ENCODE results near the gene WNK1. TPM values are rescaled to one million over a fixed set of nuclear protein-coding genes. Genes with fewer than 3 reads are reported as not detected.

WNK1 gene
- total RNA-seq, 1 donor from 2014 or later = 157 TPM

DNA sequence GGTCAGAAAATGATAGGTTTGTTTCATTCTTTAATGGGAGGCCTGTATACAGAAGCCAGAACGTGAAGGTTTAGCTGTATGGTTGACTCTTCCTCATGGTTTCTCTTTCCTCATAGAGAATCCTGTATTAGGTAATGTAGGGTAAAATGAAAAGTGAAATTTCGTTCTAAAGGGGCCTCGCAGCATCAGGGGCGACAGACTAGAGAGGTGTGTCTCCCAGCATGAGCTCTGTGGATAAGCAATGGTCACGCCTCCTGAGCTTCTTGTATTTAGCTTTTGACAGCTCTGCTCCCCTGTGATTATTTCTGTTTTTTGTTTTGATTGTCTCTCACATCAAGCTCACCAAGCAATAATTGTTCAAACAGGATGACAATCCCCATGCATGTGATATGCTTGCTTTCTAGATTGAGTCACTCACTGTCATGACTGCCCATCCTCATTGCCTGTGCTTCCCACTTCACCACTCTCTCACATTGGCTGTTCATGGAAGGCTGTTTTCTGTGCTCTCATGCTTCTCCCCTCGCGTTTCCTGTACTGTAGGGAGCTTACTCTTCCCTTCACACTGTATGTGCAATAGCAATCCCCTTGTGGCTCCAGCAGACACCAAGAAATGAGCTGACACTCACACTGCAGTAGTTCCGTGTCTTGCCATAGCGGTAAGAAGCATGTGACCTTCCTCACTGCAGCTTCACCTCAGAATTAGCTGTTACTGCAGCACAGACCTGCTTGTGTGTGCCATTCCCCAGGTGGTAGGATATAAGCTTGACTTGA lies 153.1 kb downstream of the WNK1 start:
- Mint-ChIP-seq H3K9me3 (no peaks in the 10 kb centered on the region), H3K4me1 (ENCODE audit: low read depth) (peaks cover 21% of the 10 kb centered on the region), H3K4me3 (ENCODE audit: low read depth) (no peak overlapping the region), H3K27me3 (ENCODE audit: low read depth) (no peaks in the 10 kb centered on the region), H3K36me3 (ENCODE audit: low read depth) (peaks cover 82% of the 10 kb centered on the region), H3K27ac (peak overlapping the region; percentile 47)
- no peak for DNase-seq (ENCODE audit: low spot score)
- intact Hi-C loops (cut with micrococcal nuclease) = no loop called here

- Mint-ChIP-seq H3K4me3 (ENCODE audit: low read depth) (no peak overlapping the region), H3K27ac (no peak overlapping the region), H3K4me1 (ENCODE audit: low read depth) (peaks cover 21% of the 10 kb centered on the region), H3K27me3 (ENCODE audit: low read depth) (no peaks in the 10 kb centered on the region), H3K36me3 (ENCODE audit: low read depth) (peaks cover 79% of the 10 kb centered on the region), H3K9me3 (no peaks in the 10 kb centered on the region)
- intact Hi-C loops (cut with micrococcal nuclease) = no loop called here
- DNase-seq (ENCODE audit: low spot score) = no peak
These were observed 153.7 kb downstream of the WNK1 start for GRCh38 chr12:906062-906585.

DNA sequence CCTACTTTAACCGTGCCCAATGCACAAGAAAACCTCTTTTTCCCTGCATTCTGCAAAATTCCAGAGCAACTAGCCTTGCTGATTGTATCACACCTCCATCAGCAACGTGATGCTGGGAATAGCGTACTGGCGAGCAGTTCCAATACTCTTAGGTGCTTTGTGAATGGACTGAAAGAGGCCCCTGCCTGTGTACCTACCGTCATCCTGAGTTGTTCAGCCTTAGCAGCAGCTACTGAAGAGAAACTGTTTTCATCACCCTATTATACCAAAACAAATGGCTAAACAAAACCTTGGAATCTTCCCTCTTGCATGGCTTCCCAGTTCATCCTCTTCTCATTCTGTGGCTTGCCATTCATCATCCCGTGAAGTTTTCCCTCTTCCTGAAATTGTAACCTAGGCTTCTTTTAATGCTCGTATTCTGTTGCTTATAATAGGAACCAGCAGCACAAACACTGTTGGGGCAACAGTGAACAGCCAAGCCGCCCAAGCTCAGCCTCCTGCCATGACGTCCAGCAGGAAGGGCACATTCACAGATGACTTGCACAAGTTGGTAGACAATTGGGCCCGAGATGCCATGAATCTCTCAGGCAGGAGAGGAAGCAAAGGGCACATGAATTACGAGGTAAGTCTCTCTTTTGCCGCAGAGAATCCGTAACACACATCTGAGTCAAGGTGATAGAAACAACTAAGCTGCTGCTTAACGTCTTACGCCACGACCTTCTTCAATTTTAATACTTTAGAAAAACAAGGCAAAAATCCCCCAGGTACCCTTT lies 155.2 kb downstream of the WNK1 start:
- Mint-ChIP-seq H3K36me3 (ENCODE audit: low read depth) (peaks cover 76% of the 10 kb centered on the region), H3K4me1 (ENCODE audit: low read depth) (peaks cover 21% of the 10 kb centered on the region), H3K27ac (no peak overlapping the region), H3K9me3 (no peaks in the 10 kb centered on the region), H3K27me3 (ENCODE audit: low read depth) (no peaks in the 10 kb centered on the region), H3K4me3 (ENCODE audit: low read depth) (no peak overlapping the region)
- intact Hi-C loops (cut with micrococcal nuclease) = no loop called here
- DNase-seq (ENCODE audit: low spot score) = no peak

- Mint-ChIP-seq H3K4me3 (ENCODE audit: low read depth) (no peak overlapping the region), H3K27ac (no peak overlapping the region), H3K36me3 (ENCODE audit: low read depth) (peaks cover 79% of the 10 kb centered on the region), H3K9me3 (no peaks in the 10 kb centered on the region), H3K27me3 (ENCODE audit: low read depth) (no peaks in the 10 kb centered on the region), H3K4me1 (ENCODE audit: low read depth) (peaks cover 19% of the 10 kb centered on the region)
- intact Hi-C loops (cut with micrococcal nuclease) = no loop called here
- DNase-seq (ENCODE audit: low spot score) = no peak
These were observed 157.5 kb downstream of the WNK1 start for GRCh38 chr12:909861-910260.

- Mint-ChIP-seq H3K27me3 (ENCODE audit: low read depth) (no peaks in the 10 kb centered on the region), H3K4me1 (ENCODE audit: low read depth) (peaks cover 21% of the 10 kb centered on the region), H3K27ac (no peak overlapping the region), H3K4me3 (ENCODE audit: low read depth) (no peak overlapping the region), H3K9me3 (no peaks in the 10 kb centered on the region), H3K36me3 (ENCODE audit: low read depth) (peaks cover 80% of the 10 kb centered on the region)
- no peak for DNase-seq (ENCODE audit: low spot score)
- intact Hi-C loops (cut with micrococcal nuclease) = no loop called here
These were observed 158.0 kb downstream of the WNK1 start for GRCh38 chr12:910416-910815.

DNA sequence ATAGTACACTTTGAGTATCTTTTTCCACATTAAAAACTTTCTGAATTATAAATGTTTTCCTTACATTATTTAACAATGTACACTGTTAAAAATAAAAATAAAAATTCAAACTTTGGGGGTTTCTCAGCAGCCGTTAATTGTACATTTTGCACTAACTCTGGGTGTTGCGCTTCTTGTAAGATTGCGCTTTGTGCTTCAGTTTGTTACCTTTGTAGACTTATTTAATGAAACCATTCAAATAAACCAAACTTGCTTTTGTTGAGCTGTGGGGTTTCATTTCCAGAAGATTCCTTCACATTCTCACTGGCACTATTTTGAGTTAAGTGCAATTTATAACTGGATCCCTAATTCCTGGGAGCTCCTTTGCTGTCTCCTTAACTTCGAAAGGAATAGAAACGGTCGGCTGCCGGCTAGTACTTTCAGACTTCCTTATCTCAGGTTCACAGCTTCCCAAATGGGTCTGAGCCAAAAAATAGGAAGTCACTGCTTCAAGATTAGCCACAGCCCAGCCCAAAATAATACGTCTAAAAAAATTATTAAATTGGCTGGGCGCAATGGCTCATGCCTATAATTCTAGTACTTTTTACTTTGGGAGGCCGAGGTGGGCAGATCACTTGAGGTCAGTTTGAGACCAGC lies 158.9 kb downstream of the WNK1 start:
- Mint-ChIP-seq H3K4me3 (ENCODE audit: low read depth) (no peak overlapping the region), H3K36me3 (ENCODE audit: low read depth) (peaks cover 80% of the 10 kb centered on the region), H3K4me1 (ENCODE audit: low read depth) (peaks cover 14% of the 10 kb centered on the region), H3K9me3 (no peaks in the 10 kb centered on the region), H3K27ac (no peak overlapping the region), H3K27me3 (ENCODE audit: low read depth) (no peaks in the 10 kb centered on the region)
- intact Hi-C loops (cut with micrococcal nuclease) = no loop called here
- DNase-seq (ENCODE audit: low spot score) = no peak

GRCh38 chr12:912466-913235 lies 160.3 kb downstream of the WNK1 start:
- no peak overlapping the region for H3K4me3 Mint-ChIP-seq (ENCODE audit: low read depth)
- H3K27me3 Mint-ChIP-seq (ENCODE audit: low read depth) = no peaks in the 10 kb centered on the region
- H3K27ac Mint-ChIP-seq = no peak overlapping the region
- H3K4me1 Mint-ChIP-seq (ENCODE audit: low read depth) = peaks cover 18% of the 10 kb centered on the region
- DNase-seq (ENCODE audit: low spot score) = no peak
- H3K9me3 Mint-ChIP-seq = no peaks in the 10 kb centered on the region
- H3K36me3 Mint-ChIP-seq (ENCODE audit: low read depth) = peaks cover 83% of the 10 kb centered on the region
- intact Hi-C loops (cut with micrococcal nuclease) = no loop called here

- no peaks in the 10 kb centered on the region for H3K27me3 Mint-ChIP-seq (ENCODE audit: low read depth)
These were observed 161.7 kb downstream of the WNK1 start for GRCh38 chr12:913919-914698.

DNA sequence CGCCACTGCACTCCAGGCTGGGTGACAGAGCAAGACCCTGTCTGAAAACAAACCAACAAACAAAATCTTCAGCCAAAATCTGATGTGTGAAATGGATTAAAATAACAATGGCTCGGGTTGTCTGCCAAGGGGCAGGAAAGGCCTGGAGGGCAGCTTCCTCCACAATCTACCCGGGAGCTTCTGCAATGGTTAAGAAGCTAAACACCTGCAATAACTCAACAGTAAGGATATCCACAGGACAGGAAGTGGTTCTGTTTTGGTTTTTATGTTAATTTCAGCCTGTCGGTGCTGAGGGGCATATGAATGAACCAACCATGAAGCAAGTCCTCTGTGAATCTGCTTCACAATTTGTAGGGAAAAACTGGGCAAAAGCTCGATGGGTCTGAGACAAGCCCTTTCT lies 162.7 kb downstream of the WNK1 start:
- peak overlapping the region; percentile 66 for H3K27ac Mint-ChIP-seq
- no peaks in the 10 kb centered on the region for H3K9me3 Mint-ChIP-seq
- H3K27me3 Mint-ChIP-seq (ENCODE audit: low read depth) = no peaks in the 10 kb centered on the region
- DNase-seq (ENCODE audit: low spot score) = no peak
- H3K36me3 Mint-ChIP-seq (ENCODE audit: low read depth) = peaks cover 78% of the 10 kb centered on the region
- H3K4me3 Mint-ChIP-seq (ENCODE audit: low read depth) = no peak overlapping the region
- H3K4me1 Mint-ChIP-seq (ENCODE audit: low read depth) = peaks cover 18% of the 10 kb centered on the region
- intact Hi-C loops (cut with micrococcal nuclease) = no loop called here

More at GRCh38 chr12:913919-914698, 161.7 kb downstream of the WNK1 start:
- intact Hi-C loops (cut with micrococcal nuclease) = no loop called here
- Mint-ChIP-seq H3K36me3 (ENCODE audit: low read depth) (peaks cover 84% of the 10 kb centered on the region), H3K4me3 (ENCODE audit: low read depth) (no peak overlapping the region), H3K4me1 (ENCODE audit: low read depth) (peaks cover 18% of the 10 kb centered on the region), H3K27ac (peak overlapping the region; percentile 56), H3K9me3 (no peaks in the 10 kb centered on the region)
- no peak for DNase-seq (ENCODE audit: low spot score)

DNA sequence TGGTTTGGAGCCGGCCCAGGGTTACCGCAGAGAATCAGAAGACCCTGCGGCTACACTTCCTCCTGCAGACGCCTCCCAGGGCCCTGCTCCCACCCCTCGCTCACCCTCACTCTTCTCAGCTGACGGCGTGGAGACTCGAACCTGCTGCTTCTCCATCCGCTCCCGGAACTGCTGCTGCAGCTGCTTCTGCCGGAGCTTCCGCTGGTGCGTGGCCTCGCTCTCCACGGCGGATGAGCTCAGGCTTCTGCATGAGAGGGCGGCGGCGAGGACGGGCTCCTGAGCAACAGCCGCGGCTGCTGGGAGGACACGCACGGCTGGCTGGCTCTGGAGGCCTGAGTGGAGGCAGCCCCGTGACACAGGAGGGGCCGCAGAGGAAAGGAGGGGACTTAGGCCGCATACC lies 163.9 kb downstream of the WNK1 start:
- H3K4me3 Mint-ChIP-seq (ENCODE audit: low read depth) = peak overlapping the region; percentile 35
- no peaks in the 10 kb centered on the region for H3K27me3 Mint-ChIP-seq (ENCODE audit: low read depth)
- intact Hi-C loops (cut with micrococcal nuclease) = no loop called here
- peaks cover 78% of the 10 kb centered on the region for H3K36me3 Mint-ChIP-seq (ENCODE audit: low read depth)
- peaks cover 18% of the 10 kb centered on the region for H3K4me1 Mint-ChIP-seq (ENCODE audit: low read depth)
- no peaks in the 10 kb centered on the region for H3K9me3 Mint-ChIP-seq
- no peak for DNase-seq (ENCODE audit: low spot score)
- H3K27ac Mint-ChIP-seq = peak overlapping the region; percentile 74

DNA sequence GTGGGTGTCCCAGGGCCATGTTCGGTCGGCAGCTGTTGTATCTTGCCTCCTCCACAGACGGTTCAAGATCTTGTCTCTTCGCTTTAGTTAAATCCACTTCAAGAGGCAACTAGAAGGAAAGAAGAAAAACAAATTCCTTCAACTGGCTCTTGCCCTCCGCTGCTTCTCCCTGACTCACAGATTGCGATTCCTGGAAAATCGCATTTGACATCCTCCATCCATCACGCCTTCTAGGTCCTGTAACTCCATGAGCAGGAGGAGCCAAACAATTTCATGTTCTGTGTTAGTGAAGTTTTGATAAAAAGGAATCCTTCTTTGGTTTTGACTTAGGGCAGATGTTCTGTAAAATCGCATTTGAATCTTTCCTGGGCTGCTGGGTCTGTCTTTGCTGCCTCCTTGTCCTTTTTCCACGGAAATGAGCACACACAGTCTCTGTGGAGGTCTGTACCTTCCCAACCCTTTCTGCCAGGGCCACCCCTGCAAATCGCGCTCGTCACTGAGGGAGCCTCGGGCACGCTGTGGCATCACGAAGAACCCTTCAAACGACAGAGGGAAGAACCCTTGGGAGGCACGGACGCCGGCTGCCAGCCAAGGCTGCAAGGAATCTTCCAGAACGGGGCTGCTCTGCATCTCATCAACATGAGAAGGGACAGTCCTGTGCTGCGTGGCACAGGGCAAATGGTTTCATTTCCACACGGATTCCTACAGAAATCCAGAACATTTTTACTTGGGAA lies 164.5 kb downstream of the WNK1 start:
- H3K27ac Mint-ChIP-seq = no peak overlapping the region
- H3K4me3 Mint-ChIP-seq (ENCODE audit: low read depth) = no peak overlapping the region
- H3K36me3 Mint-ChIP-seq (ENCODE audit: low read depth) = peaks cover 75% of the 10 kb centered on the region
- H3K27me3 Mint-ChIP-seq (ENCODE audit: low read depth) = no peaks in the 10 kb centered on the region
- peaks cover 18% of the 10 kb centered on the region for H3K4me1 Mint-ChIP-seq (ENCODE audit: low read depth)
- H3K9me3 Mint-ChIP-seq = no peaks in the 10 kb centered on the region
- DNase-seq (ENCODE audit: low spot score) = no peak
- intact Hi-C loops (cut with micrococcal nuclease) = no loop called here

Data from activated T-helper 2 cell treated with anti-CD3 and anti-CD28 coated beads, Interferon-gamma antibody, Interleukin-2, Interleukin-4, amounts not matched to agents 10 μg/mL and 5 μg/mL and 100 μg/mL, durations not matched to agents 14 hours and 24 hours and 36 hours (primary cell).